ENCODE data around the gene BTNL2.
A peak's percentile ranks its signal among the peaks of the same experiment; 100 is the strongest.

BTNL2 gene

DNA sequence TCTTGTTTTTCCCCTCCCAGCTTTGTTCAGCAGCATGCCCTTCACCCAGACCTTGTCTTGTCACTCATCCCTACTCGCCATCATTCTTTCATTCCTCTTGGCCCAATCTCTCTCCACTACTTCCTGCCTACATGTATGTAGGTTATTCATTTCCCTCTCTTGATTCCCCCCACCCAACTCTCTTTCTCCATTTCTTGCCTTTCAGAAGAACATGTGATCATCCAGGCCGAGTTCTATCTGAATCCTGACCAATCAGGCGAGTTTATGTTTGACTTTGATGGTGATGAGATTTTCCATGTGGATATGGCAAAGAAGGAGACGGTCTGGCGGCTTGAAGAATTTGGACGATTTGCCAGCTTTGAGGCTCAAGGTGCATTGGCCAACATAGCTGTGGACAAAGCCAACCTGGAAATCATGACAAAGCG, 35.3 kb upstream of the BTNL2 start:
- Histone ChIP-seq H3K9me3 (replicated peaks; ENCODE audit: insufficient read depth, low read length) (no peaks in the 10 kb centered on the region), H3K9me2 (replicated peaks; ENCODE audit: insufficient read depth, low read length) (no peaks in the 10 kb centered on the region), H4K20me1 (ENCODE audit: insufficient read depth, low read length) (no peaks in the 10 kb centered on the region), H3K79me2 (ENCODE audit: low read length) (peaks cover 8% of the 10 kb centered on the region), H3K36me3 (replicated peaks; ENCODE audit: insufficient read depth, low read length) (no peaks in the 10 kb centered on the region; the same call in 1 of the 2 replicates), H2AFZ (ENCODE audit: low read length) (no peak overlapping the region), H3K9ac (ENCODE audit: low read length) (no peak overlapping the region), H3K27me3 (replicated peaks; ENCODE audit: insufficient read depth, low read length) (no peaks in the 10 kb centered on the region), H3K4me1 (ENCODE audit: low read length) (peaks cover 16% of the 10 kb centered on the region), H3K4me2 (ENCODE audit: low read depth, low read length) (no peak overlapping the region), H3F3A (ENCODE audit: insufficient read depth, low read length) (no peaks in the 10 kb centered on the region), H3K27ac (ENCODE audit: low read length) (no peak overlapping the region), H3K4me3 (ENCODE audit: low read length) (no peak overlapping the region)
- DNase-seq = no peak
- no peak for TF ChIP-seq EZH2 (optimal IDR thresholded peaks at IDR 0.05; ENCODE audit: low read depth, low read length)
- no peak for TF ChIP-seq EZH2phosphoT487 (IDR thresholded peaks at IDR 0.05; ENCODE audit: low read length)
- TF ChIP-seq, protein P1, sequence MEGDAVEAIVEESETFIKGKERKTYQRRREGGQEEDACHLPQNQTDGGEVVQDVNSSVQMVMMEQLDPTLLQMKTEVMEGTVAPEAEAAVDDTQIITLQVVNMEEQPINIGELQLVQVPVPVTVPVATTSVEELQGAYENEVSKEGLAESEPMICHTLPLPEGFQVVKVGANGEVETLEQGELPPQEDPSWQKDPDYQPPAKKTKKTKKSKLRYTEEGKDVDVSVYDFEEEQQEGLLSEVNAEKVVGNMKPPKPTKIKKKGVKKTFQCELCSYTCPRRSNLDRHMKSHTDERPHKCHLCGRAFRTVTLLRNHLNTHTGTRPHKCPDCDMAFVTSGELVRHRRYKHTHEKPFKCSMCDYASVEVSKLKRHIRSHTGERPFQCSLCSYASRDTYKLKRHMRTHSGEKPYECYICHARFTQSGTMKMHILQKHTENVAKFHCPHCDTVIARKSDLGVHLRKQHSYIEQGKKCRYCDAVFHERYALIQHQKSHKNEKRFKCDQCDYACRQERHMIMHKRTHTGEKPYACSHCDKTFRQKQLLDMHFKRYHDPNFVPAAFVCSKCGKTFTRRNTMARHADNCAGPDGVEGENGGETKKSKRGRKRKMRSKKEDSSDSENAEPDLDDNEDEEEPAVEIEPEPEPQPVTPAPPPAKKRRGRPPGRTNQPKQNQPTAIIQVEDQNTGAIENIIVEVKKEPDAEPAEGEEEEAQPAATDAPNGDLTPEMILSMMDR (IDR thresholded peaks at IDR 0.05; ENCODE audit: low read length) = no peak

DNA sequence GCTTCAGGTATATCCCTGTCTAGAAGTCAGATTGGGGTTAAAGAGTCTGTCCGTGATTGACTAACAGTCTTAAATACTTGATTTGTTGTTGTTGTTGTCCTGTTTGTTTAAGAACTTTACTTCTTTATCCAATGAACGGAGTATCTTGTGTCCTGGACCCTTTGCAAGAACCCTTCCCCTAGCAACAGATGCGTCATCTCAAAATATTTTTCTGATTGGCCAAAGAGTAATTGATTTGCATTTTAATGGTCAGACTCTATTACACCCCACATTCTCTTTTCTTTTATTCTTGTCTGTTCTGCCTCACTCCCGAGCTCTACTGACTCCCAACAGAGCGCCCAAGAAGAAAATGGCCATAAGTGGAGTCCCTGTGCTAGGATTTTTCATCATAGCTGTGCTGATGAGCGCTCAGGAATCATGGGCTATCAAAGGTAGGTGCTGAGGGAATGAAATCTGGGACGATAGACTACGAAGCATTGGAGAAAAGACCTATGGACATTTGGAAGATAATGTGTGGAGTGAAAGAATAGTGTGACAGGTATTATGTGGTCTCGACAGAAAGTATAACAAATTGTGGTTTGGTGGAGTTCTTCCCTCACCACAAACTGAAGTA, 32.7 kb upstream of the BTNL2 start, which contains the start of gene HLA-DRA:
TSS of gene HLA-DRA (plus strand) at position 286 of the 613 bp plus-strand sequence. CDS start at position 350, 64 bp downstream.
- peak; percentile 85 for DNase-seq
- peak within 1 kb of the TSS; percentile 80 for H3K4me3 ChIP-seq (ENCODE audit: low read length)
- H2AFZ ChIP-seq (ENCODE audit: low read length) = peak within 1 kb of the TSS; percentile 57

DNA sequence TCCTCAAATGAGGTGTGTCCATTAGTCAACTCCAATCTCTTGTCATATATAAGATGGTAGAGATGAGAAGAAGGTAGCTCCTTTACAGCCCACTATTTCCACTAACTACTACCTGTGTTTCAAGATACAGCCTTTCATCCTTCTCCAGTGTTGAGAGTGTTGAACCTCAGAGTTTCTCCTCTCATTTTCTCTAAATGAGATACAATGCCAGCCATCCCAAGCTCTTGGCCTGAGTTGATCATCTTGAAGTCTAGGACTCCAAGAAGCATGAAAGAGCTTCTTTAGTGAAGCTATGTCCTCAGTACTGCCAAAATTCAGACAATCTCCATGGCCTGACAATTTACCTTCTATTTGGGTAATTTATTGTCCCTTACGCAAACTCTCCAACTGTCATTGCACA, 32.2 kb upstream of the BTNL2 start:
- Histone ChIP-seq H3K9me2 (replicated peaks; ENCODE audit: insufficient read depth, low read length) (no peaks in the 10 kb centered on the region), H2AFZ (ENCODE audit: low read length) (no peak overlapping the region), H3K9me3 (replicated peaks; ENCODE audit: insufficient read depth, low read length) (no peaks in the 10 kb centered on the region), H3K9ac (ENCODE audit: low read length) (no peak overlapping the region), H3K36me3 (replicated peaks; ENCODE audit: insufficient read depth, low read length) (no peaks in the 10 kb centered on the region; the same call in 1 of the 2 replicates), H3K4me3 (ENCODE audit: low read length) (no peak overlapping the region), H3K27me3 (replicated peaks; ENCODE audit: insufficient read depth, low read length) (no peaks in the 10 kb centered on the region), H3F3A (ENCODE audit: insufficient read depth, low read length) (no peaks in the 10 kb centered on the region), H3K4me1 (ENCODE audit: low read length) (peaks cover 22% of the 10 kb centered on the region), H3K27ac (ENCODE audit: low read length) (peak overlapping the region; percentile 78; the same call in 1 of the 2 replicates), H3K79me2 (ENCODE audit: low read length) (peaks cover 8% of the 10 kb centered on the region), H3K4me2 (ENCODE audit: low read depth, low read length) (peak overlapping the region; percentile 15), H4K20me1 (ENCODE audit: insufficient read depth, low read length) (no peaks in the 10 kb centered on the region)
- no peak for DNase-seq
- TF ChIP-seq, protein P1 (IDR thresholded peaks at IDR 0.05; ENCODE audit: low read length) = no peak
- TF ChIP-seq EZH2 (optimal IDR thresholded peaks at IDR 0.05; ENCODE audit: low read depth, low read length) (no peak), EZH2phosphoT487 (IDR thresholded peaks at IDR 0.05; ENCODE audit: low read length) (no peak)

More for the DNA sequence above, 32.7 kb upstream of the BTNL2 start, which contains the start of gene HLA-DRA:
- no peaks in the 10 kb centered on the region; the same call in 1 of the 2 replicates for H3K36me3 ChIP-seq (replicated peaks; ENCODE audit: insufficient read depth, low read length)
- H3K4me2 ChIP-seq (ENCODE audit: low read depth, low read length) = peak within 1 kb of the TSS; percentile 87
- peaks cover 8% of the 10 kb centered on the region for H3K79me2 ChIP-seq (ENCODE audit: low read length)
- peak within 1 kb of the TSS; percentile 78 for H3K27ac ChIP-seq (ENCODE audit: low read length)
- H3K4me1 ChIP-seq (ENCODE audit: low read length) = peaks cover 22% of the 10 kb centered on the region
- no peaks in the 10 kb centered on the region for H3K9me3 ChIP-seq (replicated peaks; ENCODE audit: insufficient read depth, low read length)
- no peaks in the 10 kb centered on the region for H3F3A ChIP-seq (ENCODE audit: insufficient read depth, low read length)
- no peaks in the 10 kb centered on the region for H4K20me1 ChIP-seq (ENCODE audit: insufficient read depth, low read length)
- H3K9ac ChIP-seq (ENCODE audit: low read length) = peak within 1 kb of the TSS; percentile 73
- H3K27me3 ChIP-seq (replicated peaks; ENCODE audit: insufficient read depth, low read length) = no peaks in the 10 kb centered on the region
- TF ChIP-seq EZH2 (optimal IDR thresholded peaks at IDR 0.05; ENCODE audit: low read depth, low read length) (no peak), EZH2phosphoT487 (IDR thresholded peaks at IDR 0.05; ENCODE audit: low read length) (no peak)
- TF ChIP-seq, protein P1 (IDR thresholded peaks at IDR 0.05; ENCODE audit: low read length) = no peak
- no peaks in the 10 kb centered on the region for H3K9me2 ChIP-seq (replicated peaks; ENCODE audit: insufficient read depth, low read length)
